ENCODE results near the gene IFFO2. TPM values are rescaled to one million over a fixed set of nuclear protein-coding genes. Genes with fewer than 3 reads are reported as not detected.

IFFO2 gene
- total and polyA plus RNA-seq, 10 of the 15 experiments (the other 5 are each of a cell fraction or from before 2014, with no cell fraction given), result 1.2 to 18.4 (median 6.7) TPM

DNA sequence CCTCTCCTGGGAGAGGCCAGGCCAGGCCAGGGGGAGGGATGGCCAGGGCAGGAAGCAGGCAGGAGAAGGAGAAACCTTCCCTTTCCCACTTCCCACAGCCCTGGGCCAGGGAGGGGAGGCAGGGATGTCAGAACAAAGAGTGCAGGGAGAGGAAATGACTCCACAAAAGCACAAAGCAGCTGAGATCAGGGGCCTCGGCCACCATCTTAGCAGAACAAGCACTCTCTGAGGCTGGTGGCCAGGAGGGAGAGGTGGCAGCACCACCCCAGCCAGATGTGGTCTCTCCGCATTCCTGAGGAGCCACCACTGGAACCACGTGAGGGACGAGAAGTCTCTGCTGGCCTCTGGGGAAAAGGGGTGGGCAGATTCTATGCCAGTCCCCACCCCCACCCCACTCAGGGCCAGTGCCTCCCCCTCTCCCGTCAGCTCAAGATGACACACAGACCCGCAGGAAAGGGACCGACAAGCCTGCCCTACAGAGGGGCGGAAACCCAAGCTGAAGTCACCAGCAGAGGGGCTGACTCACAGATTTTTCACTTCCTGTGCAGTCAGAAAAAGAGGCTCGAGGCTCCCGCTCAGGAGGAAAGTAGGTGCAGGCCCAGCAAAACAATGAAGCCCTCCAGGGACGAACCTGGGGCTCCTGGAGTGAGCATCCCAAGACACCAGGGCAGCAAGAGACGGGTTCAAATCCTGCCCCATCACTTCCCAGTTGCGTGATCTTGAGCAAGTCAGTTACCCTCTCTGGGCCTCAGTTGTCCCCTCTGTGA lies 30.0 kb downstream of the IFFO2 start:
- BruUV-seq (replicated peaks), result no TSS peak
- Histone ChIP-seq H3K79me2 (ENCODE audit: control insufficient read depth, insufficient read depth, low read length) (peaks cover 16% of the 10 kb centered on the region), H3K27me3 (replicated peaks in 1 of 2; ENCODE audit: control insufficient read depth in 2 of 2, insufficient read depth in 2 of 2, low read length in 1 of 2) (no peaks in the 10 kb centered on the region), H3K9ac (ENCODE audit: control insufficient read depth, insufficient read depth, low read length) (peak overlapping the region; percentile 89), H3K27ac (ENCODE audit: control insufficient read depth, insufficient read depth) (peak overlapping the region; percentile 98), H3K4me3 (peak overlapping the region; percentile 68), H3K36me3 (ENCODE audit: control insufficient read depth in 2 of 2, insufficient read depth in 2 of 2, low read length in 1 of 2) (no peaks in the 10 kb centered on the region), H2AFZ (ENCODE audit: control insufficient read depth, low read depth, low read length) (peak overlapping the region; percentile 68), H3K9me3 (replicated peaks; ENCODE audit: control insufficient read depth, insufficient read depth, low read length) (no peaks in the 10 kb centered on the region), H4K20me1 (ENCODE audit: control insufficient read depth, insufficient read depth) (peaks cover 3% of the 10 kb centered on the region; the same call in 1 of the 2 replicates), H3K4me2 (ENCODE audit: control insufficient read depth, insufficient read depth) (peak overlapping the region; percentile 98), H3K4me1 (ENCODE audit: control insufficient read depth, insufficient read depth, low read length) (peaks cover 55% of the 10 kb centered on the region)
- in situ Hi-C loops (cut with MboI) (no loop called here), intact Hi-C loops (cut with micrococcal nuclease; ENCODE audit: unreplicated experiment) (loop anchor here (1.0 kb wide), 1 partner anchor 25 kb away; no protein-coding TSS in a partner anchor)
- ChIA-PET RAD21 (ENCODE audit: unreplicated experiment) (interaction anchor here (0.5 to 3.3 kb wide), 12 partner anchors 11 to 726 kb away, joined by 3 to 52 read pairs (median 4); partner anchors contain the start of genes ALDH4A1 and IFFO2), SMC1A (ENCODE audit: uncharacterized antibody, unreplicated experiment) (interaction anchor here (0.6 to 5.8 kb wide), 6 partner anchors 13 to 727 kb away, joined by 3 to 45 read pairs (median 15); partner anchors contain the start of genes ALDH4A1 and IFFO2), POLR2A (interaction anchor here (0.6 to 7.0 kb wide), 7 partner anchors 12 to 1785 kb away, joined by 3 to 96 read pairs (median 4); partner anchors contain the start of gene ALDH4A1), CTCF (interaction anchor here (1.0 to 7.1 kb wide), 7 partner anchors 9 to 85 kb away, joined by 3 to 64 read pairs (median 12); partner anchors contain the start of genes ALDH4A1 and IFFO2)
- 0% methylated on average over 13 of the region's 13 CpGs for WGBS (ENCODE audit: insufficient coverage, insufficient replicate concordance, low lambda C conversion rate, missing lambda C conversion rate)
- ATAC-seq, result peak; percentile 90
- peak; percentile 87 for FAIRE-seq
- peak; percentile 80 for DNase-seq (ENCODE audit: low read depth, low spot score)
- TF ChIP-seq, protein P1, sequence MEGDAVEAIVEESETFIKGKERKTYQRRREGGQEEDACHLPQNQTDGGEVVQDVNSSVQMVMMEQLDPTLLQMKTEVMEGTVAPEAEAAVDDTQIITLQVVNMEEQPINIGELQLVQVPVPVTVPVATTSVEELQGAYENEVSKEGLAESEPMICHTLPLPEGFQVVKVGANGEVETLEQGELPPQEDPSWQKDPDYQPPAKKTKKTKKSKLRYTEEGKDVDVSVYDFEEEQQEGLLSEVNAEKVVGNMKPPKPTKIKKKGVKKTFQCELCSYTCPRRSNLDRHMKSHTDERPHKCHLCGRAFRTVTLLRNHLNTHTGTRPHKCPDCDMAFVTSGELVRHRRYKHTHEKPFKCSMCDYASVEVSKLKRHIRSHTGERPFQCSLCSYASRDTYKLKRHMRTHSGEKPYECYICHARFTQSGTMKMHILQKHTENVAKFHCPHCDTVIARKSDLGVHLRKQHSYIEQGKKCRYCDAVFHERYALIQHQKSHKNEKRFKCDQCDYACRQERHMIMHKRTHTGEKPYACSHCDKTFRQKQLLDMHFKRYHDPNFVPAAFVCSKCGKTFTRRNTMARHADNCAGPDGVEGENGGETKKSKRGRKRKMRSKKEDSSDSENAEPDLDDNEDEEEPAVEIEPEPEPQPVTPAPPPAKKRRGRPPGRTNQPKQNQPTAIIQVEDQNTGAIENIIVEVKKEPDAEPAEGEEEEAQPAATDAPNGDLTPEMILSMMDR (IDR thresholded peaks at IDR 0.05 in 2 of 3, conservative IDR thresholded peaks at IDR 0.05 in 1 of 3; ENCODE audit: control insufficient read depth in 2 of 3, extremely low read depth in 1 of 3, insufficient read depth in 1 of 3, low read depth in 3 of 3, low read length in 3 of 3), result peak in 1 of 3 experiments; percentile 5; a peak in 1 of 6 replicates
- peak; percentile 35 to 51; a peak in 1 of 4 replicates for TF ChIP-seq IKZF2 (IDR thresholded peaks at IDR 0.05)
- TF ChIP-seq CREB1 (IDR thresholded peaks at IDR 0.05; ENCODE audit: low read depth), result peak; percentile 67
- peak in 1 of 2 experiments; percentile 40; a peak in 1 of 4 replicates for TF ChIP-seq ETV6 (conservative IDR thresholded peaks at IDR 0.05 in 1 of 2, IDR thresholded peaks at IDR 0.05 in 1 of 2; ENCODE audit: borderline replicate concordance in 1 of 2, low read depth in 1 of 2)
- peak; percentile 84 for TF ChIP-seq GABPA (IDR thresholded peaks at IDR 0.05; ENCODE audit: low read depth)
- TF ChIP-seq, protein P2, sequence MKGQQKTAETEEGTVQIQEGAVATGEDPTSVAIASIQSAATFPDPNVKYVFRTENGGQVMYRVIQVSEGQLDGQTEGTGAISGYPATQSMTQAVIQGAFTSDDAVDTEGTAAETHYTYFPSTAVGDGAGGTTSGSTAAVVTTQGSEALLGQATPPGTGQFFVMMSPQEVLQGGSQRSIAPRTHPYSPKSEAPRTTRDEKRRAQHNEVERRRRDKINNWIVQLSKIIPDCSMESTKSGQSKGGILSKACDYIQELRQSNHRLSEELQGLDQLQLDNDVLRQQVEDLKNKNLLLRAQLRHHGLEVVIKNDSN (IDR thresholded peaks at IDR 0.05; ENCODE audit: borderline replicate concordance, extremely low read length, insufficient read depth, low read depth, low read length), result peak; percentile 20
- TF ChIP-seq, protein P3, sequence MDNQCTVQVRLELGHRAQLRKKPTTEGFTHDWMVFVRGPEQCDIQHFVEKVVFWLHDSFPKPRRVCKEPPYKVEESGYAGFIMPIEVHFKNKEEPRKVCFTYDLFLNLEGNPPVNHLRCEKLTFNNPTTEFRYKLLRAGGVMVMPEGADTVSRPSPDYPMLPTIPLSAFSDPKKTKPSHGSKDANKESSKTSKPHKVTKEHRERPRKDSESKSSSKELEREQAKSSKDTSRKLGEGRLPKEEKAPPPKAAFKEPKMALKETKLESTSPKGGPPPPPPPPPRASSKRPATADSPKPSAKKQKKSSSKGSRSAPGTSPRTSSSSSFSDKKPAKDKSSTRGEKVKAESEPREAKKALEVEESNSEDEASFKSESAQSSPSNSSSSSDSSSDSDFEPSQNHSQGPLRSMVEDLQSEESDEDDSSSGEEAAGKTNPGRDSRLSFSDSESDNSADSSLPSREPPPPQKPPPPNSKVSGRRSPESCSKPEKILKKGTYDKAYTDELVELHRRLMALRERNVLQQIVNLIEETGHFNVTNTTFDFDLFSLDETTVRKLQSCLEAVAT (IDR thresholded peaks at IDR 0.05), result 0 out of 2 replicates have a peak, but pooled peaks have one; percentile 44
- peak; percentile 45; the same call in 1 of the 2 replicates for TF ChIP-seq RUNX3 (IDR thresholded peaks at IDR 0.05; ENCODE audit: low read length)
- peak; percentile 65; the same call in 1 of the 2 replicates for TF ChIP-seq TAF1 (IDR thresholded peaks at IDR 0.05; ENCODE audit: borderline replicate concordance, low read depth, low read length)
- TF ChIP-seq MXI1 (IDR thresholded peaks at IDR 0.05; ENCODE audit: low read depth, low read length), result no peak
- TF ChIP-seq HDAC6 (IDR thresholded peaks at IDR 0.05; ENCODE audit: unreplicated experiment), result no peak
- peak; percentile 68 for TF ChIP-seq POLR2A (IDR thresholded peaks at IDR 0.05; ENCODE audit: low read depth, low read length)
- TF ChIP-seq HCFC1 (IDR thresholded peaks at IDR 0.05; ENCODE audit: low read length), result 0 out of 2 replicates have a peak, but pooled peaks have one; percentile 8
- peak; percentile 67 for TF ChIP-seq MEF2B (IDR thresholded peaks at IDR 0.05; ENCODE audit: partially characterized antibody, poor library complexity, severe bottlenecking)
- TF ChIP-seq SMC3 (IDR thresholded peaks at IDR 0.05; ENCODE audit: borderline replicate concordance, low read length), result peak; percentile 18; the same call in 1 of the 2 replicates
- peak in 1 of 2 experiments; percentile 51; a peak in 1 of 4 replicates for TF ChIP-seq SRF (IDR thresholded peaks at IDR 0.05; ENCODE audit: low read depth in 2 of 2, low read length in 2 of 2)
- peak; percentile 65; the same call in 1 of the 2 replicates for TF ChIP-seq CREM (IDR thresholded peaks at IDR 0.05; ENCODE audit: low read depth)
- TF ChIP-seq NBN (IDR thresholded peaks at IDR 0.05), result 0 out of 2 replicates have a peak, but pooled peaks have one; percentile 54
- TF ChIP-seq SMAD5 (IDR thresholded peaks at IDR 0.05; ENCODE audit: low read depth), result peak; percentile 60; the same call in 1 of the 2 replicates

All from GM12878 (cell line).